ENCODE data around the gene MBOAT7. TPM values are rescaled to one million over a fixed set of nuclear protein-coding genes. Genes with fewer than 3 reads are reported as not detected.
"Not testable (repeated sequence)": the region's sequence is repeated elsewhere in the genome, so short reads cannot be mapped to it uniquely, and the experiment has no call there.

MBOAT7 gene
- 32.8 and 33.6 TPM in 2 replicates for total RNA-seq (2014; rRNA removed; shearing (Covaris generic))
- polyA plus RNA-seq (2015; cell fraction: cytosol; rRNA removed), result 95.9 and 138 TPM in 2 replicates
- 43.8 and 59.3 TPM in 2 replicates for polyA plus RNA-seq (2015; cell fraction: nucleus; rRNA removed)

GRCh38 chr19:54189145-54189734 lies at the start of gene MBOAT7:
MBOAT7 (minus strand) TSS chr19:54189580; CDS start chr19:54188508, 1,072 bp downstream.
- no peak for DNase-seq (ENCODE audit: low read depth, low spot score)
- in situ Hi-C loops (cut with HindIII; ENCODE audit: low pct_unique_long_range_greater_than_20kb, low sequenced_read_pairs), result no loop called here

GRCh38 chr19:54233941-54234340 lies 44.6 kb upstream of the MBOAT7 start:
- no peak for DNase-seq (ENCODE audit: low read depth, low spot score)
- in situ Hi-C loops (cut with HindIII; ENCODE audit: low pct_unique_long_range_greater_than_20kb, low sequenced_read_pairs), result no loop called here

- DNase-seq (ENCODE audit: low read depth, low spot score), result peak; percentile 72
- in situ Hi-C loops (cut with HindIII; ENCODE audit: low pct_unique_long_range_greater_than_20kb, low sequenced_read_pairs), result no loop called here
Measured at GRCh38 chr19:54231077-54231931, 41.9 kb upstream of the MBOAT7 start.

- no peak for DNase-seq (ENCODE audit: low read depth, low spot score)
- in situ Hi-C loops (cut with HindIII; ENCODE audit: low pct_unique_long_range_greater_than_20kb, low sequenced_read_pairs), result no loop called here
Measured at GRCh38 chr19:54230031-54230430, 40.7 kb upstream of the MBOAT7 start.

- in situ Hi-C loops (cut with HindIII; ENCODE audit: low pct_unique_long_range_greater_than_20kb, low sequenced_read_pairs), result no loop called here
- DNase-seq (ENCODE audit: low read depth, low spot score), result no peak
Measured at GRCh38 chr19:54229146-54229545, 39.8 kb upstream of the MBOAT7 start.

- DNase-seq (ENCODE audit: low read depth, low spot score); in situ Hi-C loops (cut with HindIII; ENCODE audit: low pct_unique_long_range_greater_than_20kb, low sequenced_read_pairs): not testable (repeated sequence)
Measured at GRCh38 chr19:54224619-54225018, 35.2 kb upstream of the MBOAT7 start.

- in situ Hi-C loops (cut with HindIII; ENCODE audit: low pct_unique_long_range_greater_than_20kb, low sequenced_read_pairs); DNase-seq (ENCODE audit: low read depth, low spot score): not testable (repeated sequence)
Measured at GRCh38 chr19:54223937-54224281, 34.5 kb upstream of the MBOAT7 start.

- in situ Hi-C loops (cut with HindIII; ENCODE audit: low pct_unique_long_range_greater_than_20kb, low sequenced_read_pairs); DNase-seq (ENCODE audit: low read depth, low spot score): not testable (repeated sequence)
Measured at GRCh38 chr19:54223277-54223936, 34.0 kb upstream of the MBOAT7 start.

- in situ Hi-C loops (cut with HindIII; ENCODE audit: low pct_unique_long_range_greater_than_20kb, low sequenced_read_pairs); DNase-seq (ENCODE audit: low read depth, low spot score): not testable (repeated sequence)
Measured at GRCh38 chr19:54222474-54223276, 33.3 kb upstream of the MBOAT7 start, which contains the start of gene LILRB3. LILRB3 (minus strand) TSS chr19:54223007; CDS start chr19:54222976, 31 bp downstream.

GRCh38 chr19:54221947-54222346 lies 32.6 kb upstream of the MBOAT7 start:
- DNase-seq (ENCODE audit: low read depth, low spot score); in situ Hi-C loops (cut with HindIII; ENCODE audit: low pct_unique_long_range_greater_than_20kb, low sequenced_read_pairs): not testable (repeated sequence)

GRCh38 chr19:54219702-54220101 lies 30.3 kb upstream of the MBOAT7 start:
- DNase-seq (ENCODE audit: low read depth, low spot score); in situ Hi-C loops (cut with HindIII; ENCODE audit: low pct_unique_long_range_greater_than_20kb, low sequenced_read_pairs): not testable (repeated sequence)

GRCh38 chr19:54218960-54219661 lies 29.7 kb upstream of the MBOAT7 start:
- DNase-seq (ENCODE audit: low read depth, low spot score), result no peak
- in situ Hi-C loops (cut with HindIII; ENCODE audit: low pct_unique_long_range_greater_than_20kb, low sequenced_read_pairs), result no loop called here

GRCh38 chr19:54218259-54218658 lies 28.9 kb upstream of the MBOAT7 start:
- in situ Hi-C loops (cut with HindIII; ENCODE audit: low pct_unique_long_range_greater_than_20kb, low sequenced_read_pairs), result no loop called here
- DNase-seq (ENCODE audit: low read depth, low spot score), result no peak

- DNase-seq (ENCODE audit: low read depth, low spot score); in situ Hi-C loops (cut with HindIII; ENCODE audit: low pct_unique_long_range_greater_than_20kb, low sequenced_read_pairs): not testable (repeated sequence)
Measured at GRCh38 chr19:54217517-54218247, 28.3 kb upstream of the MBOAT7 start.

GRCh38 chr19:54216869-54217268 lies 27.5 kb upstream of the MBOAT7 start:
- in situ Hi-C loops (cut with HindIII; ENCODE audit: low pct_unique_long_range_greater_than_20kb, low sequenced_read_pairs), result no loop called here
- no peak for DNase-seq (ENCODE audit: low read depth, low spot score)

- in situ Hi-C loops (cut with HindIII; ENCODE audit: low pct_unique_long_range_greater_than_20kb, low sequenced_read_pairs); DNase-seq (ENCODE audit: low read depth, low spot score): not testable (repeated sequence)
Measured at GRCh38 chr19:54214734-54215133, 25.4 kb upstream of the MBOAT7 start.
